ENCODE results near the gene RANBP10. TPM values are rescaled to one million over a fixed set of nuclear protein-coding genes. Genes with fewer than 3 reads are reported as not detected.

The RANBP10 gene
- total RNA-seq, 3 donors from 2014 or later = 7.7 to 13.2 (median 13.1) TPM

DNA sequence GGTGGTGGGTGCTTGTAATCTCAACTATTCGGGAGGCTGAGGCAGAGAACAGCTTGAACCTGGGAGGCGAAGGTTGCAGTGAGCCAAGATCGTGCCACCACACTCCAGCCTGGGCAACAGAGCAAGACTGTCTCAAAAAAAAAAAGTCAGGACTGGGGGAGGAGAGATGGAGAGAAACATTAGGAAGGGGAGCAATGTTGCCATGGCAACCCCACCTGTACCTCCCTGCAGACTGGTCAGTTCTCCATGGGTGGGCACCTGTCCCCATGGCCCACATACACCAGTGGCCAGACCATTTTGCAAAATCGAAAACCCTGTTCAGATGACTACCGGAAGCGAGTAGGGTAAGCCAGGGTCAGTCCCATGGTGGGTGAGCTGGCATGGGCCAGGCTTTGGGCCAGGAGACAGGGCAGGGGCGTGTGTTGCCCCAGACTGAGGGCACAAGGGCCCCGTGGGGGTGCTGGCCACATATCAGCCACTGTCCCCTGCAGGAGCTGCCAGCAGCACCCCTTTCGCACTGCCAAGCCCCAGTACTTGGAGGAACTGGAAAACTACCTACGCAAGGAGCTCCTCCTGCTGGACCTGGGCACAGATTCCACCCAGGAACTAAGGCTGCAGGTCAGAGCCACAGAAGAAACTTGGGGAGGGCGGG, 14.4 kb upstream of the RANBP10 start:
- H3K4me1 ChIP-seq = no peaks in the 10 kb centered on the region
- H3K27me3 ChIP-seq = no peaks in the 10 kb centered on the region
- no peak for TF ChIP-seq POLR2A (IDR thresholded peaks at IDR 0.05)
- TF ChIP-seq POLR2AphosphoS5 (IDR thresholded peaks at IDR 0.05) = no peak
- no peak for TF ChIP-seq CTCF (IDR thresholded peaks at IDR 0.05)
- no peaks in the 10 kb centered on the region for H3K9me3 ChIP-seq
- H3K36me3 ChIP-seq = no peaks in the 10 kb centered on the region
- intact Hi-C loops (cut with DNase I; ENCODE audit: low total_unique reads) = no loop called here
- DNase-seq (ENCODE audit: low spot score in 2 of 2) = no peak
- H3K27ac ChIP-seq = no peak overlapping the region
- H3K4me3 ChIP-seq = no peak overlapping the region

- TF ChIP-seq POLR2AphosphoS5 (IDR thresholded peaks at IDR 0.05) (no peak), CTCF (IDR thresholded peaks at IDR 0.05) (no peak), POLR2A (IDR thresholded peaks at IDR 0.05) (no peak)
- intact Hi-C loops (cut with DNase I; ENCODE audit: low total_unique reads) = loop anchor here (10.0 kb wide), 1 partner anchor 230 kb away; no protein-coding TSS in a partner anchor
- Histone ChIP-seq H3K4me3 (no peak overlapping the region), H3K27me3 (no peaks in the 10 kb centered on the region), H3K9me3 (no peaks in the 10 kb centered on the region), H3K4me1 (no peaks in the 10 kb centered on the region), H3K27ac (no peak overlapping the region), H3K36me3 (no peaks in the 10 kb centered on the region)
- DNase-seq (ENCODE audit: low spot score in 2 of 2) = no peak
Observed at GRCh38 chr16:67814567-67814966, 8.2 kb upstream of the RANBP10 start.

DNA sequence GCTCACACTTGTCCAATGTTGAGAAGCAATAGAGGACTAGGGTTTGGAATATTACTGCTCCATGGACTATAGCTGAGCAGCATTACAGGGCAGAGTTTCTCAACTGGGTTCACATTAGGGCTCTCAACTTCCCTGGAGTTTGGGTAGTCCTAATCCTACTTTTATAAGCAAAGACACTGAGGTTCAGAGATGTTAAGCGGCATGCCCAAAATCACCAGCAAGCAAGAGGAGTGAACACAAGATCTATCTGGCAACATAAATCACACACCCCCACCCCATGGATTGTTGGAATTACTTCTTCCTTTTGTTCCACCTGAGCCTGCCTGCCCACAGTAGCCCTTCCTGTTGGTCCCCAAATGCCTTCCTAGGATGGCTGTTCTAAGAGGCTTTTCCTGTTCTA, 5.5 kb upstream of the RANBP10 start:
- DNase-seq (ENCODE audit: low spot score in 2 of 2) = no peak
- Histone ChIP-seq H3K36me3 (no peaks in the 10 kb centered on the region), H3K4me1 (no peaks in the 10 kb centered on the region), H3K27me3 (no peaks in the 10 kb centered on the region), H3K4me3 (no peak overlapping the region), H3K27ac (no peak overlapping the region), H3K9me3 (no peaks in the 10 kb centered on the region)
- intact Hi-C loops (cut with DNase I; ENCODE audit: low total_unique reads) = loop anchor here (10.0 kb wide), 1 partner anchor 233 kb away; no protein-coding TSS in a partner anchor
- TF ChIP-seq CTCF (IDR thresholded peaks at IDR 0.05) = no peak
- no peak for TF ChIP-seq POLR2A (IDR thresholded peaks at IDR 0.05)
- TF ChIP-seq POLR2AphosphoS5 (IDR thresholded peaks at IDR 0.05) = no peak

DNA sequence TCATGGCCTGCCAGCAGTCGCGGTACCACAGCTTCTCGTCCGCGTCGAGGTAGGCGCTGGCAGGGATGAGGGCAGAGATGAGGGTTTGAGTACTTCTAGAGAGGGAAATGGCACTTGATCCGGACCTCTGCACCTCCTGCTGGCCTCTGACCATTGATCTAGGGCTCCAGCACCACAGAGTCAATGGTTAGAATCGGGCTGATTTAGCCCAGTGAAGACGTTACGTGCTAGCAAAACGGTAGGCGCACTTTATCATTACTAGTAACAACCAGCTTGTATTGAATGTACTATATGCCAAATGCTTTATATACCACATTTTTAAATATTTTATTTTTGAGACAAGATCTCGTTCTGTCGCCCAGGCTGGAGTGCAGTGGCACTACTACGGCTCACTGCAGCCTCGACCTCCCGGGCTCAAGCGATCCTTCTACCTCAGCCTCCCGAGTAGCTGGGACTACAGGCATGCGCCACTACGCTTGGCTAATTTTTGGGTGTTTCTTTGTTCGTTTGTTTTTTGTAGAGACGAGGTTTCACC, 855 bp upstream of the RANBP10 start:
- H3K9me3 ChIP-seq = no peaks in the 10 kb centered on the region
- H3K4me1 ChIP-seq = peaks cover 0 to 8% of the 10 kb centered on the region in 2 donors
- peak overlapping the region; percentile 93 to 98 (median 98) for H3K4me3 ChIP-seq
- no peaks in the 10 kb centered on the region for H3K27me3 ChIP-seq
- no peaks in the 10 kb centered on the region for H3K36me3 ChIP-seq
- TF ChIP-seq POLR2A (IDR thresholded peaks at IDR 0.05) = no peak
- peak in 1 of 3 donors; percentile 21 for TF ChIP-seq CTCF (IDR thresholded peaks at IDR 0.05)
- peak in 1 of 3 donors; percentile 31 for TF ChIP-seq POLR2AphosphoS5 (IDR thresholded peaks at IDR 0.05)
- intact Hi-C loops (cut with DNase I; ENCODE audit: low total_unique reads) = loop anchor here (10.0 kb wide), 1 partner anchor 142 kb away; the partner anchor contains the start of genes ACD, C16orf86, ENKD1 and PARD6A
- no peak for DNase-seq (ENCODE audit: low spot score in 2 of 2)
- H3K27ac ChIP-seq = peak overlapping the region; percentile 92

All from breast epithelium (tissue), 4 donors.